NT2/D1 (cell line): ENCODE results near the gene SMURF1.

Experiments
- SUZ12 ChIP-seq: IDR thresholded peaks from 2 replicates; pipeline ENCODE4 v1.6.1; 2011; ENCODE audit not compliant: insufficient read length, insufficient read depth; ENCODE audit errors: extremely low read depth
- YY1 ChIP-seq: IDR thresholded peaks from 2 replicates; pipeline ENCODE4 v1.6.1; 2011; ENCODE audit not compliant: insufficient read length, insufficient read depth
- ZNF274 ChIP-seq: IDR thresholded peaks from 2 replicates; pipeline ENCODE4 v1.6.1; 2011; ENCODE audit warnings: mild to moderate bottlenecking, low read depth, low read length

- no peak for TF ChIP-seq YY1
- TF ChIP-seq SUZ12 = no peak
- no peak for TF ChIP-seq ZNF274
Measured at GRCh38 chr7:99127636-99128035, 16.3 kb downstream of the SMURF1 start.
